Kidney epithelial cell (primary cell): Measurements from ENCODE around the gene HECTD1. TPM values are rescaled to one million over a fixed set of nuclear protein-coding genes. Genes with fewer than 3 reads are reported as not detected.

Experiments
- DNase-seq: peaks from one replicate; pipeline ENCODE4 v3.0.0-alpha.2; 2010; ENCODE audit warnings: low read depth
- H3K27me3 ChIP-seq: 2 replicates; pipeline ENCODE4 v1.6.0; 2011; ENCODE audit warnings: low read length; ENCODE audit not compliant: control insufficient read depth, insufficient read depth
- H3K36me3 ChIP-seq: 2 replicates; pipeline ENCODE4 v1.5.1; 2011; ENCODE audit warnings: low read length; ENCODE audit not compliant: control insufficient read depth, insufficient read depth
- H3K4me3 ChIP-seq: 2 replicates; pipeline ENCODE4 v1.5.1; 2011; ENCODE audit warnings: low read depth, mild to moderate bottlenecking, control low read depth, low read length
- total RNA-seq: library from RNA; depleted of rRNA; stranded (reverse); fragments of >200 nt; gene quantifications from 2 replicates; pipeline ENCODE4 v1.2.3, GENCODE V29; 2015
- TF ChIP-seq, protein P1 (sequence below): IDR thresholded peaks from 2 replicates; pipeline ENCODE4 v1.5.1; 2011; ENCODE audit warnings: mild to moderate bottlenecking, moderate library complexity, low read length, control low read depth, inconsistent platforms; ENCODE audit not compliant: insufficient read depth, poor library complexity, severe bottlenecking

The HECTD1 gene
- total RNA-seq, 1 donor from 2014 or later: 118 TPM

DNA sequence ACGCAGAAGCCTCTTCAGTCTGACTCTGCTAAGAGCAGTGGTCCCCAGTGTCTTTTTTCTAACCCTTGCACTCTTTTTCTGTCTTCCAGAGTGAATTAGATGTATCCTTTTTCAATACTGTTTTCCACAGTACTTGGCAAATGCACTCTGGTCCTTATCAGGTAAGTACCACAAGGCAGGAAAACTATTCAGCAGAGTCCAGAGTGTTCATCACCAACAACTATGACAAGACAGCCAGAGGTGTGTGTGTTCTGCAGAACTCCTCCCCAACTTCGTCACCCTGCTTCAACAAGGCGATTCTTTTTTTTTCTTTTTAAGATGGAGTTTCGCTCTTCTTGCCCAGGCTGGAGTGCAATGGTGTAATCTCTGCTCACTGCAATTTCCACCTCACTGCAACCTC, 127.1 kb downstream of the HECTD1 start:
- H3K4me3 ChIP-seq: no peak overlapping the region
- TF ChIP-seq, protein P1, sequence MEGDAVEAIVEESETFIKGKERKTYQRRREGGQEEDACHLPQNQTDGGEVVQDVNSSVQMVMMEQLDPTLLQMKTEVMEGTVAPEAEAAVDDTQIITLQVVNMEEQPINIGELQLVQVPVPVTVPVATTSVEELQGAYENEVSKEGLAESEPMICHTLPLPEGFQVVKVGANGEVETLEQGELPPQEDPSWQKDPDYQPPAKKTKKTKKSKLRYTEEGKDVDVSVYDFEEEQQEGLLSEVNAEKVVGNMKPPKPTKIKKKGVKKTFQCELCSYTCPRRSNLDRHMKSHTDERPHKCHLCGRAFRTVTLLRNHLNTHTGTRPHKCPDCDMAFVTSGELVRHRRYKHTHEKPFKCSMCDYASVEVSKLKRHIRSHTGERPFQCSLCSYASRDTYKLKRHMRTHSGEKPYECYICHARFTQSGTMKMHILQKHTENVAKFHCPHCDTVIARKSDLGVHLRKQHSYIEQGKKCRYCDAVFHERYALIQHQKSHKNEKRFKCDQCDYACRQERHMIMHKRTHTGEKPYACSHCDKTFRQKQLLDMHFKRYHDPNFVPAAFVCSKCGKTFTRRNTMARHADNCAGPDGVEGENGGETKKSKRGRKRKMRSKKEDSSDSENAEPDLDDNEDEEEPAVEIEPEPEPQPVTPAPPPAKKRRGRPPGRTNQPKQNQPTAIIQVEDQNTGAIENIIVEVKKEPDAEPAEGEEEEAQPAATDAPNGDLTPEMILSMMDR: no peak
- no peaks in the 10 kb centered on the region for H3K27me3 ChIP-seq
- no peak for DNase-seq
- H3K36me3 ChIP-seq: no peaks in the 10 kb centered on the region

DNA sequence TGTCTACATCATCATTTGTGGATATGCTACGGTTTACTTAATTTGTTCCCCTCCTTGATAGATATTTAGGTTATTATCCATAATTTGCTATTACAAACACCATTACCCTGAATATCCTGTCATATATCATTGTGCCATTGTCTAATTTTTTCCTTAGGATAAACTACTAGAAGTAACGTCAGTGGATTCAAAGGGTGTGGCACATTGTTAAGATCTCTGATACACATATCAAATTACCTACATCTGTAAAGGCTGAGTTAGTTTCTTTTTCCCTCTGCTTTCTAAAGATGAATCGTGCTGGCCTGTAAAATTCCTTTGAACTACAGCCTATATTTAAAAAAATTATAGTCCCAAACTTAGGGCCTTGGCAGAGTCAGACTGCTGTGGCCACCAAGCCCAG, 127.5 kb downstream of the HECTD1 start:
- TF ChIP-seq, protein P1: no peak
- H3K27me3 ChIP-seq: no peaks in the 10 kb centered on the region
- H3K4me3 ChIP-seq: no peak overlapping the region
- no peaks in the 10 kb centered on the region for H3K36me3 ChIP-seq
- no peak for DNase-seq

DNA sequence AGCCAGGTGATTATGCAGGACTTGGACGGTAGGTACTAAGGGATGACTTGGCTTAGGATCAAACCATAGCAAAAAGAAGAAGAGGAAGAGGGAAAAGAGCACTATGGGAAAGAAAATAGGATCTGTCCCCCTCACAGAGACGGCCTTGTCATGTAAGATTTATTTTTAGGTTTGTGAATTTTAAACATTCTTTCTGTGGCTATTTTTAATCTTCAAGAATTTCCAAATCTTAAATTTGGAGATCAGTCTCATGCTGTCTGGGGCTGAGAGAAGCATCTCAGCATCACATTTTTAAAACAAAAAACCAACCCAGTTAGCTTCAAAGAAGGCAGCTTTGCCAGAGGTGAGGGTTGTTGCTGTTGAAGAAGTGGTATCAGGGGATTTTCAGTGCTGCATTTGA, 128.8 kb downstream of the HECTD1 start:
- Histone ChIP-seq H3K27me3 (no peaks in the 10 kb centered on the region), H3K4me3 (no peak overlapping the region), H3K36me3 (no peaks in the 10 kb centered on the region)
- TF ChIP-seq, protein P1: no peak
- no peak for DNase-seq

DNA sequence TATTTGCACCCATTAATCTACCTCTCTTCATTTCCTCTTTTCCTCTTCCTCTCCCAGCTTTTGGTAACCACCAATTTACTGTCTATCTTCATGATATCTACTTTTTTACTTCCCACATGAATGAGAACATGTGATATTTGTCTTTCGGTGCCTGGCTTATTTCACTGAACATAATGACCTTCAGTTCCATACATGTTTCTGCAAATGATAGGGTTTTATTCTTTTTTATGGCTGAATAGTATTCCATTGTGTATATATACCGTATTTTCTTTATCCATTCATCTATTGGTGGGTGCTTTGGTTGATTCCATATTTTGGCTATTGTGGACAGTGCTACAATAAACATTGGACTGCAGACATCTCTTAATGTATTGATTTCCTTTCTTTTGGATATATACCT, 132.4 kb downstream of the HECTD1 start:
- DNase-seq: no peak
- Histone ChIP-seq H3K27me3 (no peaks in the 10 kb centered on the region), H3K36me3 (no peaks in the 10 kb centered on the region), H3K4me3 (no peak overlapping the region)
- TF ChIP-seq, protein P1: no peak

GRCh38 chr14:31071151-31071550, 136.4 kb downstream of the HECTD1 start:
- Histone ChIP-seq H3K27me3 (no peaks in the 10 kb centered on the region), H3K36me3 (no peaks in the 10 kb centered on the region), H3K4me3 (no peak overlapping the region)
- TF ChIP-seq, protein P1: no peak
- DNase-seq: no peak

DNA sequence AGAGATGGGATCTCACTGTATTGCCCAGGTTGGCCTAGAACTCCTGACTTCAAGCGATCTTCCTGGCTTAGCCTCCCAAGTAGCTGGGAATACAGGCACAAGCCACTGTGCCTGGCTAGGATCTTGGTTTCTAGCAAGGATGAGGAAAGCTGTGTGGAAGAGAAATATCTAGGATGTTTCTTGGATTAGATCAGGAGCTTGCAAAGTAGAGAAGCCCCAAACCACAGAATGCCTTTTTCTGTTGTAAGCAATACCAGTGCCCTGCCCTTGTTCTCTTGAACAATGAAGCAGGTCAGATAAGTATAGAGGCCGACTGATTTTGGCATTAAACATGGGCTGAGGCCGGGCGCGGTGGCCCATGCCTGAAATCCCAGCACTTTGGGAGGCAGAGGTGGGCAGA, 137.2 kb downstream of the HECTD1 start:
- peak; percentile 86 for DNase-seq
- Histone ChIP-seq H3K36me3 (no peaks in the 10 kb centered on the region), H3K27me3 (no peaks in the 10 kb centered on the region), H3K4me3 (no peak overlapping the region)
- TF ChIP-seq, protein P1: no peak
